CD4-positive, alpha-beta T cell treated with Interleukin-15 for 1 hour (primary cell): ENCODE results near the gene PALM.
"Not testable (repeated sequence)": the region's sequence is repeated elsewhere in the genome, so short reads cannot be mapped to it uniquely, and the experiment has no call there.

ENCODE experiments used
- DNase-seq: peaks from one replicate; pipeline ENCODE4 v3.0.0-alpha.2; 2020

PALM gene

DNA sequence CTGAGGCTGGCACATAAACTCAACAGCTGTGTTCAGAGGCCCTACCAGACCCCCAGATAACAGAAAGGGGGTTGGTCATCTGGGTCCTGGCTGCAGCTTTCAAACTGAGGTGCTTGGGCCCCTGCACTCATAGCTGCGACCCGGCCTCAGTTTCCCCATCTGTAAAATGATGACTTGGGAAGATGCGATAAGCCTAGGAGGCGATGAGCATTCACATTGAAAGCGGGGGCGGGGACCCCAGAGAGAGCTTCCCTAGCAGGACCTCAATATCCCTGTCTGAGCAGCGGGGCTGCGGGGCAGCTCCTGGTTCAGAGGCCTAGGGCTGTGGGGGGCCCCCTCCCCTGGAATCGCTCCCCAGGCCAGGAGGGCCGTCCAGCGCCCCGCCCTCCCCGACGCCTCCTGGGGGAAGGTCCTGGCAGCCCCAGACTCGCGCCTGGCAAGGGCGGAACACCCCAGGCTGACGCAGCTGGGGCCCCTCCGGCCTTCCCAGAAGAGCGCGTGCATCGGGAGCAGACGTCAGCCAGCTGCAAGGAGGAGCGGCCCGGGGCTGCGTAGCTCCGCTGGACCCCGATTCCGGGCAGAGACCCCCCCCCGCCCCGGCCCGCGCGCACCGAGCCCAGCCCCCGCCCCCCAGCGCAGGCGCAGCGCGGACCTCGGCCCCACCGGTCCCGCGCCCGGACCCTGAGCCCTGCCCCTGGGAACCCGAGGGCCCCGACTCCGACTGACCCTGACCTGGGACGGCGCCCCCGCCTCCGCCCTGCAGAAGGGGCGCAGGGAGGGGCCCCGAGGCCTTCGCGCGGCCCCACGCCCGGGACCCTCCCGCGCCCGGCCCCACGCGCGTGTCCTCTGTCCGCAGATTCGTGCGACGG is 29.1 kb upstream of the PALM start:
- peak; percentile 51 for DNase-seq

DNA sequence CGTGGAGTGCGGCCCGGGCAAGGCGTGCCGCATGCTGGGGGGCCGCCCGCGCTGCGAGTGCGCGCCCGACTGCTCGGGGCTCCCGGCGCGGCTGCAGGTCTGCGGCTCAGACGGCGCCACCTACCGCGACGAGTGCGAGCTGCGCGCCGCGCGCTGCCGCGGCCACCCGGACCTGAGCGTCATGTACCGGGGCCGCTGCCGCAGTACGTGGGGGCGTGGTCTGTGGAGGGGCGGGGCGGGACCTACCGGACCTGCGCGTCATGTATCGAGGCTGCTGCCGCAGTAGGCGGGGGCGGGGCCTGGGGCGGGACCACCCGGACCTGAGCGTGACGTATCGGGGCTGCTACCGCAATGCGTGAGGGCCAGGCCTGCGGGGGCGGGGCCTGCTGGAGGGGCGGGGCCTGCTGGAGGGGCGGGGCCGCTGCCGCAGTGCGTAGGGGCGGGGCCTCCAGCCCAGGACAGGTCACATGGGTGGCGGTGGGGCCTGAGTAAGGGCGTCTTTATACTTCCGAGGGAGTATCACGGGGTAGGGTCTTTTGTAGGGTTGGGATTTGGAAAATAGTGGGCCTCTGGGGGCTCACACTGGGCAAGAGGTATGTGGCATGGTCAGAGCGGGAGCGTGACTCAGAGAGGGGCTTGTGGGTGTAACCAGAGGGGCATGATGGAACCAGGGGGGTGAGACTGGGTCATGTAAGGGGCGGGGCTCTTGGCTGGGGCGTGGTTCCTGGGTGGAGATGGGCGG is 28.3 kb upstream of the PALM start:
- DNase-seq: peak; percentile 100

DNA sequence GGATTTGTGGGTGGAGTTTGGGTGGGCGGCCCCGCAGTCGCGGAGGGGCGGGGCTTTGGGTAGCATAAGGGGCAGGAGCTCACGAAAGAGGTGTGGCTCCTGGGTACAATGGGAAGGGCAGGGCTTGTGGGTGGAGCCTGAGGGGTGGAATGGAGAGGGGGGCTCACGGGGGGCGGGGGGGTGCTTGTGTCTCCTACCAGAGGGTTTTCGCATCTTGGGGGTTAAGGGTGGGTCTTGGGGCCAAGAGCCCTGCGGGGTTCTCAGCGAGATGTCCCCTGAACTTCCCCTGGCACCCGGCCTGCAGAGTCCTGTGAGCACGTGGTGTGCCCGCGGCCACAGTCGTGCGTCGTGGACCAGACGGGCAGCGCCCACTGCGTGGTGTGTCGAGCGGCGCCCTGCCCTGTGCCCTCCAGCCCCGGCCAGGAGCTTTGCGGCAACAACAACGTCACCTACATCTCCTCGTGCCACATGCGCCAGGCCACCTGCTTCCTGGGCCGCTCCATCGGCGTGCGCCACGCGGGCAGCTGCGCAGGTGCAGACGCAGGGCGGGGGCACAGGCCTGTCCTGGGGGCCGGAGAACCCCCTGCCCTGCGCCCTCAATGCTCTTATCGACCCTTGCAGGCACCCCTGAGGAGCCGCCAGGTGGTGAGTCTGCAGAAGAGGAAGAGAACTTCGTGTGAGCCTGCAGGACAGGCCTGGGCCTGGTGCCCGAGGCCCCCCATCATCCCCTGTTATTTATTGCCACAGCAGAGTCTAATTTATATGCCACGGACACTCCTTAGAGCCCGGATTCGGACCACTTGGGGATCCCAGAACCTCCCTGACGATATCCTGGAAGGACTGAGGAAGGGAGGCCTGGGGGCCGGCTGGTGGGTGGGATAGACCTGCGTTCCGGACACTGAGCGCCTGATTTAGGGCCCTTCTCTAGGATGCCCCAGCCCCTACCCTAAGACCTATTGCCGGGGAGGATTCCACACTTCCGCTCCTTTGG is 27.4 kb upstream of the PALM start:
- peak; percentile 60 for DNase-seq

DNA sequence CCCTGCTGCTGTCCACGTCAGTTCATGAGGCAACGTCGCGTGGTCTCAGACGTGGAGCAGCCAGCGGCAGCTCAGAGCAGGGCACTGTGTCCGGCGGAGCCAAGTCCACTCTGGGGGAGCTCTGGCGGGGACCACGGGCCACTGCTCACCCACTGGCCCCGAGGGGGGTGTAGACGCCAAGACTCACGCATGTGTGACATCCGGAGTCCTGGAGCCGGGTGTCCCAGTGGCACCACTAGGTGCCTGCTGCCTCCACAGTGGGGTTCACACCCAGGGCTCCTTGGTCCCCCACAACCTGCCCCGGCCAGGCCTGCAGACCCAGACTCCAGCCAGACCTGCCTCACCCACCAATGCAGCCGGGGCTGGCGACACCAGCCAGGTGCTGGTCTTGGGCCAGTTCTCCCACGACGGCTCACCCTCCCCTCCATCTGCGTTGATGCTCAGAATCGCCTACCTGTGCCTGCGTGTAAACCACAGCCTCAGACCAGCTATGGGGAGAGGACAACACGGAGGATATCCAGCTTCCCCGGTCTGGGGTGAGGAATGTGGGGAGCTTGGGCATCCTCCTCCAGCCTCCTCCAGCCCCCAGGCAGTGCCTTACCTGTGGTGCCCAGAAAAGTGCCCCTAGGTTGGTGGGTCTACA is 25.9 kb upstream of the PALM start:
- DNase-seq: no peak

DNA sequence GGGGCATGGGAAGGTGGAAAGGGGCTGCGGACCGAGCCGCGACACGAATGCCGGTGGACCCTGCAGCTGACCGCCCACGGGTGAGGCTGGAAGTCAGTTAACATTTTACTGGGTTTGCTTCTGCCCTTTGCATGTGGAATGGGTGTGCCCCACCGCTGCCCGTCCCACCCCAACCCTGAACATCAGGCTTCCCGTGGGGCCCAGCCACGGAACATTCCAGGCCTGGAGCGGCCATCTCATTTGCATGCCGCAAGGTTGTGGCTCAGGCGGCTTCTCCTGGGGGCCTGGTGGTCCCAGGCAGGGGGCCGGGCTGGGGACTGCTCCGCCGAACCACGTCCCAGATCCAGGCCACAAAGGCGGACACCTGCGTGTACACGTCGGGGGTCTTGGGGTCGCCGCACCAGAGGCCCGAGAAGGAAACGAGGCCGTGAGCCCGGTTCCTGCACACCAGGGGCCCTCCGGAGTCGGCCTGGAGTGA is 23.2 kb upstream of the PALM start:
- DNase-seq: no peak

DNA sequence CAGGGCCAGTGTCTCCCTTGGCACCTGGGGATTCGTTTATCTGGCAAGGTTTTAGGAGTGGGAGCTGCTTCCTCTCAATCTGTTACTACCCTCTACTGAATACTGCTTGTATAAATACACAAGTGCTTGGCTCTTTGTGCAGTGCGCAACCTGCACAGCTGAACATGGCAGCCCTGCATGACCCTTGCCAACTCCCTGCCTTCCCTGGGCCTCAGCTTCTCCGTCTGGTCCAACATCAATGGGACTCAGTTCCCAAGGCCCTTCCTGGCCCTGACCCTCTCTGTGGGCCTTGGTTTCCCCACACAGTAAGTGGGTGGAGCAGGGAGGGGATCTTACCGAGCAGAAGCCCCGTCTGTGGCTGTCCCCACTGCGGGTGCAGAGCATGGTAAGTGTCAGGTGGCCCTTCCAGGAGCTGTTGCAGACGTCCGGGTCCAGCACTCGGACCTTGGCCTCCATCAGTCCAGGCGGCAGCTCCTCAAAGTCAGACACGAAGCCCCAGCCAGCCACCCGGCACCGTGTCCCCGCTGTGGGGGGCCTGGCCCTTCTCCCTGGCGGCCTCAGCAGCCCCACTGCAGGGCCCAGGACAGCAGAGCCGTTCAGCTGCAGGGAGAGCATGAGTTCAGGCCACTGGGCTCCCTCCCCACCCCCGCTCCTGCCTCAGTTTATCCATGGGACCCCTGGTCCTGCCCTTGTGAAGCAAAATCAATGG is 22.0 kb upstream of the PALM start:
- DNase-seq: no peak

DNA sequence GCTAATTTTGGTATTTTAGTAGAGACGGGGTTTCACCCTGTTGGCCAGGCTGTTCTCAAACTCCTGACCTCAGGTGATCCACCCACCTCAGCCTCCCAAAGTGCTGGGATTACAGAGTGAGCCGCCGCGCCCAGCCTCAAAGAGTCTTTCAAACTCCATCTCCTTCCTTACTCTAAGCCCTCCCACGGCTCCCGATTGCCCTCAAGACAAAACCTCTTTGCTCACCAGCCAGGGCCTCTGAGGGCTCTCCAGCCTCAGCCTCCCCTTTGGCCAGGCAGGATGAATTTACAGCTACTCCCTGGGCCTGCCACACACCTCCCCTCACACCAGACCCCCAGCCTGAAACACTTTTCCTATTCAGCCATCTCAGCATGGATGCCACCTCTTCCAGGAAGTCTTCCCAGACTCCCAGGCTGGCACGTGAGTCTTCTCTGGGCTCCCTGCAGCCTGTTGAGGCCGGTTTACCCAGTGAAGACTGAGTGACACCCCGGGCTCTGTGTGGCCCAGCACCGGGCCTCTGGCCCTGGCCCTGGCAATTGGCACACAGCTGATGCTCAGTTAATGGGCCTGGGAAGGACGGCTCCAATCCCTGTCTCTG is 21.1 kb upstream of the PALM start:
- no peak for DNase-seq

DNA sequence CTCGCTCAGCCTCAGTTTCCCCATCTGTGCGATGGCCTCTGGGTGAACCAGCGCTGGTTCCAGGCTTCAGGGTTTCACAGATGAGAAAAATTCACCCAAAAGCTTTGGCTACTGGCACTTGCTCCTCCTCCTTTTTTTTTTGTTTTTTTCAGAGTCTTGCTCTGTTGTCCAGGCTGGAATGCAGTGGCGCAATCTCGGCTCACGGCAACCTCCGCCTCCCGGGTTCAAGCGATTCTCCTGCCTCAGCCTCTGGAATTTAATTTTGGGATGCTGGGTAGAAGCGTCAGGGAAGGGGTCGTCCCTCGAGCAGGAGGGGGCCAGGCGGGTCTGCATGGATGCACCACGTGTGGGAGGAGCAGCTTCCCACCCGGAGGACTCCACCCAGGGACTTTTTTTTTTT is 20.5 kb upstream of the PALM start:
- DNase-seq: no peak

DNA sequence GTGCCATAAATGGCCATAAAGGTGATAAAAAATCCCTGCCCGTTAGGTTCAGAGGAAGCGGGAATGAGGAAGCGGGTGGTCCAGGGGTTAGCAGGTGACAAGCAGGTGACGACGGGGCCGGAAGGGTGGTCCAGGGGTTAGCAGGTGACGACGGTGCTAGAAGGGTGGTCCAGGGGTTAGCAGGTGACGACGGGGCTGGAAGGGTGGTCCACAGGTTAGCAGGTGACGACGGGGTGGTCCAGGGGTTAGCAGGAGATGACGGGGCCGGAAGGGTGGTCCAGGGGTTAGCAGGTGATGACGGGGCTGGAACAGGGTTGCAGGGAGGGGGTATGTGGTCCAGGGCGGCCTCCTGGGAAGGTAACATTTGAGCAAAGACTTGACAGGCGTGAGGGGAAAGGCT is 19.7 kb upstream of the PALM start:
- DNase-seq: no peak

DNA sequence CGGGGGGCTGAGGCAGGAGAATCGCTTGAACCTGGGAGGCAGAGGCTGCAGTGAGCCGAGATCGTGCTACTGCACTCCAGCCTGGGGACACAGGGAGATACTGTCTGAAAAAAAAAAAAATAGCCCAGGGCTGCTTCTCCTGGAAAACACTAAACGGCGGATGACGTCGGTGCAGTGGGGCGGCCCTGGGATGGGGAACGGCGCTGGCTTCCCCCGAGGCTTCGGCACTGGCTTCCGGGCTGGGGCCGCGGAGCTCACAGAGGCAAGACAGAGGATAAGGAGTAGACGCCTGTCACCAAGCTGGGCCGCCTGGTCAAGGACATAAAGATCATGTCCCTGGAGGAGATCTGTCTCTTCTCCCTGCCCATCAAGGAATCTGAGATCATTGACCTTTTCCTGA is 18.5 kb upstream of the PALM start:
- no peak for DNase-seq

DNA sequence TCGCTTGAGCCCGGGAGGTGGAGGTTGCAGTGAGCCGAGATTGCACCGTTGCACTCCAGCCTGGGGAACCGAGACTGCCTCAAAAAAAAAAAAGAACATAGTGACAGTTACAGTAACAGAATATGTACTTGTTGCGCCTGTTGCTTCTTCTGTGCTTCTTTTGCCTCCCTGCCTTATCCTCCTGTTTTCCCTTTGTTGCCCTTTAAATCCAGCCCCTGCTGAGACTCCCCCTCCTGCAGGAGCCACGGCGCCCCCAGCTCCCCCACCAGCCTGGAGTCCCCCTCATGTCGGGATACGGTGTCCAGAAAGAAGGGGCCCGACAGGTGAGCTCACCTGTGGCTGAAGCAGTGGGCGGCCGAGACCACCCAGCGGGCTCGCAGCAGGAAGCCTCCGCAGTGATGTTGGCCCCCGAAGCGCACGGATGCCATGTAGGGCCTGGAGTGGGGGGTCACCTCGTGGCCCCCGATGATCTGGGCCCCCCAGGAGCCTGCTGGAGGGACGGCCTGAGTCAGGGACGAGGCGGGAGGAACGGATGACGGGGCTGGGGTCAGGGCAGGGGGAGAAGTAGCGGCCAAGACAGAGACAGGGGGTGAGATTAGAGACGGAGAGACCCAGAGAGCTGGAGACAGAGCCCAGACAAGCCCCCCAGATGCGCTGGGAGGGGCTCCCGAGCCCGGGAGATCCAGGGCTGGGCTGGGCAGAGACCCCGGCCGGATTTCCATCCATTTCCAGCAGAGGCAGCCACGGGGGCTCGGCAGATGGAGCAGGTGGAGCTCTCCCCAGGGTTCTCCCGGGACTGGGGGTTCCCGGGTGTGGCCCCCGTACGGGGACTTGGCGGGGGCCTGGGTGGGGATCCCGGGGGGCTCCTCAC is 14.0 kb upstream of the PALM start:
- DNase-seq: no peak

DNA sequence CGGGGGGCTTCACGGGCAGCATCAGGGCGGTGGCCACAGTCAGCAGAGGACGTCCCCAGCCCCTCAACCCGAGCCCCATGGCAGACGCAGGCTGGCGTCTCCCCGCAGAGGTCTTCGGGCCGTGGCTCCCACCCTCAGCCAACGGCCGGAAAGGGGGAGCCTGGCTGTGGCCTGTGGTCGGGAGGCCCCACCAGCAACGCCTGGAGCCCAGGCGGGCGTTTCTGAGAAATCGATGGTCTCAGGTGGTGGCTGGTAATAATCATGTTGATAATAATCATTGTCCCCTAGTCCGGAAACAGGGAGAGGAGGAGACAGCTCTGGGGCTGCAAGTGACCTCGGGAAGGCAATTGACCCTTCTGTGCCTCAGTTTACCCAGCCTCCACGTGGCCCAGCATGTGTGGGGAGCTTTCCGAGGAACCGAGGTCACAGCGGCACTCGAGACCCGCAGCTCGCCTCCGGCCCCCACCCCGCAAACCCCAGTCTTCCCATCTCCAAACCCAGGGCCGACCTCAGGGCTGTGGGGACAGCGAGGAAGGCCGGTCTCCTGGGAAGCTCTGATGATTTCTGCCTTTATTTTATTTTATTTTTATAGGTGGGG is 13.3 kb upstream of the PALM start, which contains the start of gene PRSS57:
PRSS57 (minus strand) TSS at position 101 of the 598 bp plus-strand sequence; CDS start at position 79, 22 bp downstream.
- DNase-seq: no peak

DNA sequence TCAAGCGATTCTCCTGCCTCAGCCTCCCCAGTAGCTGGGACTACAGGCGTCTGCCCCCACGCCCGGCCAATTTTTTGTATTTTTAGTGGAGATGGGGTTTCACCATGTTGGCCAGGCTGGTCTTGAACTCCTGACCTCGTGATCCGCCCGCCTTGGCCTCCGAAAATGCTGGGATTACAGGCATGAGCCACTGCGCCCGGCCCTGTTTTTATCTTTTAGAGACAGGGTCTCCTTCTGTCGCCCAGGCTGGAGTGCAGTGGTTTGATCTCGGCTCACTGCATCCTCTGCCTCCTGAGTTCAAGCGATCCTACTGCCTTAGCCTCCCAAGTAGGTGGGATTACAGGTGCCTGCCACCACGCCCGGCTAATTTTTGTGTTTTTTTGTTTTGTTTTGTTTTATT is 10.2 kb upstream of the PALM start:
- DNase-seq: not testable (repeated sequence)

DNA sequence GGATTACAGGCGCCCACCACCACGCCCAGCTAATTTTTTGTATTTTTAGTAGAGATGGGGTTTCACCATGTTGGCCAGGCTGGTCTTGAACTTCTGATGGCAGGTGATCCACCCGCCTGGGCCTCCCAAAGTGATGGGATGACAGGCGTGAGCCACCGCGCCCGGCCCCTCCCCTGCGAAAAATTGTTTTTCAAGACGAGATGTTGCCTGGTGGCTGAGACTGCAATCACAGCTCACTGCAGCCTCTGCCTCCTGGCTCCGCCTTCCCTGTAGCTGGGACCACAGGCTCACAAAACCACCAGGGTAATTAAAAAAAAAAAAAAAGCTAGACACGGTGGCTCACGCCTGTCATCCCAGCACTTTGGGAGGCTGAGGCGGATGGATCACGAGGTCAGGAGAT is 8.8 kb upstream of the PALM start:
- DNase-seq: peak; percentile 51

DNA sequence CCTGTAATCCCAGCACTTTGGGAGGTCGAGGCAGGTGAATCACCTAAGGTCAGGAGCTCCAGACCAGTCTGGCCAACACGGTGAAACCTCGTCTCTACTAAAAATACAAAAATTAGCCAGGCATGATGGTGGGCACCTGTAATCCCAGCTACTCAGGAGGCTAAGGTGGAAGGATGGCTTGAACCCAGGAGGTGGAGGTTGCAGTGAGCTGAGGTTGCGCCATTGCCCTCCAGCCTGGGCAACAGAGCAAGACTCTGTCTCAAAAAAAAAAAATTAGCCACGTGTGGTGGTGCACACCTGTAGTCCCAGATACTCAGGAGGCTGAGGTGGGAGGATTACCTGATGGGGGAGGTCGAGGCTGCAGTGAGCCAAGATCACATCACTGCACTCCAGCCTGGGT is 5.9 kb upstream of the PALM start:
- DNase-seq: not testable (repeated sequence)

DNA sequence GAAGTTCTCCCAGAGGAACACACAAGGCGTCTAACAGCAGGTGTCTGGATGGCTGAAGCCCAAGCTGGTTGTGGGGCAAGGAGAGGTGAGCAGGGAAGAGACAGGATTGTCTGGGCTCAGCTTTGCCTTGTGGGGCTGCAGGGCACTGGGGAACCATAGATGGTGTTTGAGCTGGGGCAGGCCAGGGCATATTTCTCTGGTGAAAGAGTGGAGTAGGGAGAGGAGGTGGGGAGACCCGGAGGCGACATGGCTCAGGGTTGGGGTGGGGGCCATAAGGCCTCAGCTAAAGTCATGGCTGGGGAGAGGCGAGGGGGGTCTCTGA is 5.4 kb upstream of the PALM start:
- no peak for DNase-seq

DNA sequence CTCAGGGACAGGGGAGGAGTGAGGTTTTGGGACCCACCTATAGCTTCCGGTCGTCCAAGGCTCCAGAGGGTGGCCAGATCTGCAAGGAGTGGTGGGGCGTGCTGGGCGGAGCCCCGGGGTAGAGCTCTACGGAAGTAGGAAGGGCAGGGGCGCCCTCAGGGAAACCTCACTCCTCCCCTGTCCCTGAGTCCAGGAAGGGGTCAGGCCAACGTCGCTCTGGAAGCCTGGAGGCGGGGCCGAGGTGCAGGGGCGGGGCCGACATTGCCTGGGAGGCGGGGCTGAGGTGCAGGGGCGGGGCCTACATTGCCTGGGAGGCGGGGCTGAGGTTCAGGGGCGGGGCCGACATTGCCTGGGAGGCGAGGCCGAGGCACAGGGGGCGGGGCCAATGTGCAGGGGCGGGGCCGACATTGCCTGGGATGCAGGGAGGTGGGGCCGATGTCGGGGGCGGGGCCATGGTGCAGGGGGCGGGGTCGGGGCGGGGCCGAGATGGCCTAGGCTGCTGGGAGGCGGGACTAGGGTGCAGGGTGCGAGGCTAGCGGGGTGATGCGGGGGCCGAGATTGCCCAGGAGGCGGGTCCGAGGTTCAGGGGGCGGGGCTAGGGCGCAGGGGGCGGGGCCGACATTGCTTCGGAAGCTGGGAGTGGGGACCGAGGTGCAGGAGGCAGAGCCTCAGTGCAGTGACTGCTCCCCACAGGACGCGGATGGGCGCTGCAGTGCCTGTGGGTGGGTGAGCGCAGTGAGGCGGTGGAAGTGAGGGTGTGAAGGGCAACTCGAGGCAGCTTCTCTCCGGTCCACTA is 4.9 kb upstream of the PALM start:
- DNase-seq: peak; percentile 77

DNA sequence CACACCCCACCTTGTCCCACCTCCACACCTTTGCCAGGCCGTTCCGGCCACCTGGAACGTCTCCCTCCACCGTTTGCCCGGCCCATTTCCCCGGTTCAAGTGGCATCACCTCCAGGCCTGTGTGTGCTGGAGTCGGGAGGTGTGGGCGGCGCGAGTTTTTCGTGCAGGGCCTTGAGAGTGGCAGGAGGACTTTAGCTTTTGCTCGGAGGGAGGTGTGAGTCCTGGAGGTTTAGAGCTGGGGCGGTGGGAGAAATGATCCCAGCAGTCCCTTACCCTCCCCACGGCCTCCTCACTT is 4.3 kb upstream of the PALM start:
- no peak for DNase-seq
